GM21360 (cell line): ENCODE measurements around the gene NPW.

Experiments used
- ATAC-seq: cut with Tn5 transposase; IDR thresholded peaks from one replicate; pipeline ENCODE4 v1.9.1; 2021; ENCODE audit warnings: mild to moderate bottlenecking, moderate library complexity; ENCODE audit not compliant: unreplicated experiment

Gene NPW

DNA sequence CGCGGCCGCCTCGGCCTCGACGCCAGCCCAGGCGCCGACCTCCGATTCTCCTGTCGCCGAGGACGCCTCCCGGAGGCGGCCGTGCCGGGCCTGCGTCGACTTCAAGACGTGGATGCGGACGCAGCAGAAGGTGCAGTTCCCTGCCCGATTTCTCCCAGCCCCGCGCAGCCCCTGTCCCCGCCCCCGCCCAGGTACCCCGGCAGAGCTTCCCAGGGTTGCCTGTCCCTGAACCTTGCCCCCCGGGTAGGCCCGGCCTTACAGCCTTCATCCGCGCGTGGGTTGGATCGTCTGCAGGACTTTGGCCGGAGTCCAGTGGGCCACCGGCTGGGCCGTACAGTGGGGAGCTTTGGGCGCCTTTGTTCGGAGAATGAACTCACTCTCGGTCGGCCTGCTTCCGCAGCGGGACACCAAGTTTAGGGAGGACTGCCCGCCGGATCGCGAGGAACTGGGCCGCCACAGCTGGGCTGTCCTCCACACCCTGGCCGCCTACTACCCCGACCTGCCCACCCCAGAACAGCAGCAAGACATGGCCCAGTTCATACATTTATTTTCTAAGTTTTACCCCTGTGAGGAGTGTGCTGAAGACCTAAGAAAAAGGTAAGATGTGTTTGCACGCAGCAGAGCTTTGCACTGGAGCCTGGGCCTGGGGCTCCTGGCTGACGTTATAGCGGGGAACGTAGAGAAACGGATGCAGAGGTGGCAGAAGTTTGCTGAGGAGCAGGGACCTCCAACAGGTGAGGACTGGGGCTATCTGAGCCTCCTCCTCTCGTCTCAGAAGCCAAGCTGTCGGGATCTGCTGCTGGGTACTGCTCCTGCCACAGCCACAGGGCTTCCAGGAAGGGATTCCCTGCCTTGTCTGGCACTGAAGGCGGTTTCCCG is 35.0 kb upstream of the NPW start:
- peak; percentile 5 for ATAC-seq

DNA sequence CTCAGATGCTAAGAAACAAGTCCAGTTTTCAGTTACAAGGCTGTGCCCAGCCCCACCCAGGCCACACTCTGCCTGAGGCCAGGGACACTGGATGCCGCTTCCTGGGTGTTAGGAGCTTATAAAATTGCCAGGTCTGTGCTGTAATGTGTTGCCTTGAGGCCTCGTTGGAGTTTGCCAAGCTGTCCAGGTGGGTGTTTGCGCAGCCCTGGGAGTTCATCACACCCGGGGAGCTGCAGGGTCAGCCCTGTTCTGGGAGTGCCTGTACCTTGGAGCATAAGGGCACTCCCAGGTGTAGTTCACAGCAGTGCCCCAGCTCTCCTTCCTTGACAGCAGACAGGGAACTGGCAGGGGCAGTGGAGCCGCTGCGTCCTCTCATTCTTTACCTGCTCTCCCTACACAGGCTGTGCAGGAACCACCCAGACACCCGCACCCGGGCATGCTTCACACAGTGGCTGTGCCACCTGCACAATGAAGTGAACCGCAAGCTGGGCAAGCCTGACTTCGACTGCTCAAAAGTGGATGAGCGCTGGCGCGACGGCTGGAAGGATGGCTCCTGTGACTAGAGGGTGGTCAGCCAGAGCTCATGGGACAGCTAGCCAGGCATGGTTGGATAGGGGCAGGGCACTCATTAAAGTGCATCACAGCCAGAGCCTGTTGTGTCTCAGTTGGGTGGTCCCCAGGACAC is 34.0 kb upstream of the NPW start:
- ATAC-seq, result no peak

DNA sequence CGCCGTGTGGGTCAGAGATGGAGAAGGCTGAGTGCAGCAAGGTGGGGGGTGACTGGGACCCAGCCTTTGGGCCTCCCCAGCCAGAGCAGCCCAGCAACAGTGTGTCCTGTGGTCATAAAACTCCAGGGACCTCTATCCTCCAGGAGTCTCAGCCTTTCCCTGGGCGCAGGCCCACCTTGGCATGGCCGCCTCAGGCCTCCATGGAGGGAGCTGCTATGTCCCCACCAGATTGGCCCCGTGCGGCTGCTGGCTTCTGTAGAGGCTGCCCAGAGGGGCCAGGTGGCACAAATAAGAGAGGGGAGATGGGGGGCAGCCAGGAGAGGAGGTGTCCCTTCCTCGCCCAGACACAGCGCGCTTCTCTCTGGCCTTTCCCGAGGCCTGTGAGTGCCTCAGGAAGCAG is 32.4 kb upstream of the NPW start:
- no peak for ATAC-seq

DNA sequence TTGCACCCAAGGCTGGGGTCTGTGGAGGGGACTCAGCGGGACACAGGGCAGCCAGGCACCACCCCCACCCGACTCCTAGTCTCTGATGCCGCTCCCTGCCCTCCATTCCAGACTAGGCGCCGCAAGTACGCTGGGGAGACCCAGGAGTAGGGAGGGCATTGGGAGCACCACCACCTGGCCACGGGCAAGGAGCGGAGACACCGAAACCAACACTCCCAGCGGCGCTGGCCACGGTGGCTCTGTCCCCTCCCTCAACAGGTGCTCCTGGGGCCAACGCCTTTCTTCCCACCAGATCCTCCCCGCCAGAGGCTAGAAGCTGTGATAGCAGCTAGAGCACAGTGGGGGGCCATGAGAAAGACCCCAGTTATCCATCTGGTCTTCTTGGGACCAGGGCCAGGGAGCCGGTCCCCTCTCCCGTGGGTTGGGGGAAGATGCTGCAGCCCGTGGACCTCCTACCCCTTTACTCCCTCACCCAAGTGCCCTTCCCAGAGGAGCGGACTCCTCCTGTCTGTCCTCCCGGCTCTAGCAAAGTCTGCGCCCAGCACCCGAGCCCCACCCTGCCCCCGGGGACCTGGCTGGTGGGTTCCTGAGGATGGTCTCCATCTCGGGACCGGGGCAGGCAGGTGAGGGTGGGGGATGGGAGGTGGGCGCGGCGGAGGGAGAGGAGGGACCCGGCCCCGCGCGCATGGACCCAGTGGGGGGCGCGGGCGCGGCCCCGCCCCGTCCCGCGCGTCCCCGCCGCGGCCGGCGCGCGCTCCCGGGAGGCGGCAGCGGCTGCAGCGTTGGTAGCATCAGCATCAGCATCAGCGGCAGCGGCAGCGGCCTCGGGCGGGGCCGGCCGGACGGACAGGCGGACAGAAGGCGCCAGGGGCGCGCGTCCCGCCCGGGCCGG is 30.1 kb upstream of the NPW start, which contains the start of gene SYNGR3:
SYNGR3 (plus strand) TSS at position 762 of the 892 bp plus-strand sequence. CDS start 133 bp downstream, outside the sequence.
- ATAC-seq, result no peak

GRCh38 chr16:1990101-1990350 is 29.6 kb upstream of the NPW start:
- ATAC-seq, result no peak

DNA sequence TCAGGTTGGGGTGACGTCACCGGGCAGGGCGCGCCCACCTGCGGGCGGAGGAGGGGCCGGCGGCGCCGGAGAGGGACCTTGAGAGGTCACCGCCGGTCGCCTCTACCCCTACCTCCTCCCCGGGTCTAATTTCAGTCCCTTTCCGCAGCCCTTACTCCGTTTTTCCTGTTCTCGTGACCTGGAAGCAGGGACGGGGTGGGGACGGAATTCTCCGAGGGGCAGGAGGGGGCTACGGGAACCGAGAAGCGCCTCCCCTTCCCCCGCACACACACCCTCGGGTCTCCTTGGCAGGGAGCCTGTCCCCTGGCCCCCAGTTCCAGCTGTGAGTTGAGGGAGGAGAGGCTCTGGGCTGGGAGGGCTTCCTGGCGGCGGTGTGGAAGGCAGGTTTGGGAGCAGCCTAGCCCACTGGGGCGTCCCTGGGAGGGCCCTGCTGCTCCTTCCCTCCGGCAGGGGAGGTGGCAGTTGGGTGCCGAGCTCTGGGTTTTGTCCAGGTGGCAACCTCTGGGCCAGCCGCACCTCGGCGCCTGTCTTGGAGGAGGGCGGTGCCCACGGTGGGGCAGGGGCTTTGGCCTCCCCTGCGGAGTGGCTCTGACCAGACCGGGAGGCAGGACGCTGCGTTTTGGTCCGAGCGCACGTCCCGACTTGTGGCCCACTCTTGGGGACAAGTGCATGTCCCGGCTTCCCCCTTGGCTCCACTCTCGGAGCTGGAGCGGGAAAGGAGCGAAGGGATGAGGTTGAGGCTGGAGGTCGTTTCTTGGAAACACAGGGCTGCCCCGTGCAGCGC is 29.0 kb upstream of the NPW start:
- ATAC-seq, result no peak

DNA sequence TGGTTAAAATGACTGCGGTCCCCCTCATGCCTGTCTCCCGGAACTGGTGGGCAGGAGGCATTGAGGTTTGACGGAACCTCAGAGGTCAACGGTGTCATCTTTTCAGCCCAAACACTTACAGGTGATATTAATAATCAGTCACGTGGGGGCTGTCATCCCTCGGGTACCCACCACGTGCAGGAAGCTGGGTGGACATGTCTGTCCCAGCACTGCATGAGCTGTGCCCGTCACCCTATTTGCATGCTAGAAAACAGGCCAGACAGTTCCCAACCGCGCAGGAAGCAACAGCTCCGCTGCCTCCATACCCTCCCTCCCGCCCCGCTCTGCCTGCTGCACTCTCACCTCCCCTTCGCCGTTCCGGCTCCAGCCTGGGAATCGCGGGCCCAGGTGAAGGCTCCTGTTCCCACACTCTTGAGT is 28.4 kb upstream of the NPW start:
- no peak for ATAC-seq

DNA sequence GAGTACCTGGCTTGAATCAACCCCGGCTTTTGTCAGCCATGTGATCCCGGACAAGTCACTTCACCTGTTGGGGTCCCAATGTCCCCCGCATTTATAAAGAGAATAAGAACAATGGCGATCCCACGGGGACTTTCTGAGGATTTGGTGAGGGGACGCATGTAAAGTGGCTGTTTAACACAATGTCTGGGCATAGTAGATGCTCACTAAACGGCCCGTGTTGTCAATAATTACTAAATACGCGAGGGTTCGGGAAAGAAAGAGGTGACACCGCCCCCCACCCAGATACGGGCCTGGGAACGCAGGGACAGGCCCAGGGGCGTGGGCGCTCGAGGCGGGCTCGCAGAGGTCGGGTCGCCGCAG is 28.0 kb upstream of the NPW start:
- ATAC-seq, result no peak

- ATAC-seq, result peak; percentile 42
Observed at GRCh38 chr16:1991948-1992703, 27.5 kb upstream of the NPW start.

- no peak for ATAC-seq
Observed at GRCh38 chr16:1992704-1993317, 26.8 kb upstream of the NPW start.

- ATAC-seq, result no peak
Observed at GRCh38 chr16:1993731-1994131, 25.9 kb upstream of the NPW start.

- ATAC-seq, result no peak
Observed at GRCh38 chr16:1997494-1998359, 21.9 kb upstream of the NPW start.

DNA sequence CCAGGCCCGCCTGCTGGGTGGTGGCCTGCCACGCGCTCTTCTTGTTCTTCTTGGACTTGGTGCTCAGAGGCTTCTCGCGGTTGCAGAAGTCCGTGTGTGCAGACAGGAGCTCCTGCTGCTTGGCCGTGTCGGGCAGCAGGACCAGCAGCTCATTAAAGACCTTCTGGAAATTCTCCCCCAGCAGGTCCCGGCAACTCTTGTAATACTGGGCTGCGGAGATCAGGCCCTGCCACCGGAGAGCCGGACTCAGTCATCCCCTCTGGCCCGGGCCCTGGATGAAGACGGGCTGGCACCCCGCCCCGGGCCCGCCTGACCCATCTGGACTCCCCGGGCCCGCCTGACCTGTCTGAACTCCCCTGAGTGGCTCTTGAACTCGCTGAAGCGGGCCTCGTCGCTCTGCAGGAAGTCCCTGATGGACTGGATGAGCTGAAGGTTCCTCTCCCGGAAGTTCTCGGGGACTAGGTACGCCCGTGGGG is 21.2 kb upstream of the NPW start:
- ATAC-seq, result no peak

- ATAC-seq, result no peak
Observed at GRCh38 chr16:1998852-1999801, 20.5 kb upstream of the NPW start.

DNA sequence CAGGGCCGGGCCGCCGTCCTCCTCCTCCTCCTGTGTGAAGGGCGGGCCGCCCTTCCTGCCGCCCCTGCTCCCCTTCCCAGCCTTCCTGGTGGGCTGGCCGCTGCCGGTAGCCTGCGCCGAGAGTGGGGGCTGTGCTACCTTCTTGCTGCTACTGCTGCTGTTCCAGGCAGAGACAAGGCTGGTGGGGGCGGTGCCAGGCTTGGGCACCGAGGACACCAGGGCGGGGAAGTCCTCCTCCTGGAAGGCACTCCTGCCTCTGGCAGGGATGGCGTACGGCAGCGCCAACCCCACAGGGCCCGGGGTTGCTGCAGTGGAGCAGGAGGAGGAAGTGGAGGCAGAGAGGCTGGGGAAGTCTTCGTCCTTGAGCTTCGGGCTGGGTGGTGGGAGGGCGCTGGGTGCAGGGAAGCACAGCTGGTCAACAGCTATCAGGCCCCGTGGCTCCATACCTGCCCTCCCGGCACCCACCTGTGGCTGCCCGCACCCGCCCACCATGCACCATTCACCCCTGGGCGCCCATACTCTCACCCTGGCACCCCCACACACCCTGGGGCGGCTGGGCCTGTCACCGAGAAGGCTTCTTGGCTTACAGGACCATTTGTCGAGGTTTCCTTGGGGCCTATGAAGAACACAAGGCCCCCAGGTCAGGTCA is 19.6 kb upstream of the NPW start:
- no peak for ATAC-seq

GRCh38 chr16:2001035-2001434 is 18.6 kb upstream of the NPW start:
- no peak for ATAC-seq
